Transverse colon (tissue), 4 donors: Measurements from ENCODE around the gene PCDHB3. TPM values are rescaled to one million over a fixed set of nuclear protein-coding genes. Genes with fewer than 3 reads are reported as not detected.
A peak's percentile ranks its signal among the peaks of the same experiment; 100 is the strongest.

ENCODE experiments used
- DNase-seq: peaks from one replicate; pipeline ENCODE4 v3.0.0-alpha.2; 2019
- H3K27ac ChIP-seq, 4 donors: fragments of 200-600 bp; sonication (generic); 2 replicates each; pipeline ENCODE4 v1.5.1; 2016 to 2018; ENCODE audit warnings: inconsistent platforms in 4 of 4
- H3K27me3 ChIP-seq: fragments of 200-600 bp; sonication (generic); 2 replicates; pipeline ENCODE4 v1.5.1; 2017; ENCODE audit warnings: inconsistent platforms
- H3K36me3 ChIP-seq, 4 donors: fragments of 200-600 bp; sonication (generic); 2 replicates each; pipeline ENCODE4 v1.5.1; 2017 to 2019; ENCODE audit warnings: inconsistent platforms in 4 of 4
- H3K4me1 ChIP-seq, 4 donors: fragments of 200-600 bp; sonication (generic); 2 replicates each; pipeline ENCODE4 v1.5.1; 2017 to 2020; ENCODE audit warnings: inconsistent platforms in 4 of 4
- H3K4me3 ChIP-seq, 4 donors: fragments of 200-600 bp; sonication (generic); 1 replicate in 1 of 4; 2 replicates in 3 of 4; pipeline versions ENCODE4 v1.5.1 to v1.6.1; 2017 to 2019; ENCODE audit warnings: inconsistent platforms in 4 of 4
- H3K9me3 ChIP-seq, 2 donors: fragments of 200-600 bp; sonication (generic); 2 replicates each; pipeline ENCODE4 v1.5.1; 2017 to 2019; ENCODE audit warnings: inconsistent platforms in 2 of 2
- CTCF ChIP-seq, 5 experiments: fragments of 200-600 bp in 3 of 5; fragments of 450-650 bp in 2 of 5; sonication (generic) in 3 of 5; IDR thresholded peaks; 1 replicate in 2 of 5; 2 replicates in 3 of 5; pipeline ENCODE4 v1.5.1; 2016 to 2017; ENCODE audit warnings: antibody characterized with exemption in 5 of 5, inconsistent platforms in 3 of 5, mild to moderate bottlenecking in 2 of 5, moderate library complexity in 1 of 5
- EP300 ChIP-seq: sonication (generic); formaldehyde crosslinking; IDR thresholded peaks from one replicate; pipeline ENCODE4 v1.6.1; 2017; ENCODE audit warnings: antibody characterized with exemption, low read depth
- POLR2A ChIP-seq: fragments of 450-650 bp; IDR thresholded peaks from one replicate; pipeline ENCODE4 v1.6.1; 2016; ENCODE audit warnings: antibody characterized with exemption, mild to moderate bottlenecking, moderate library complexity
- POLR2AphosphoS5 ChIP-seq, 3 donors: sonication (generic); formaldehyde crosslinking; IDR thresholded peaks; one replicate each; pipeline ENCODE4 v1.6.1; 2016; ENCODE audit warnings: antibody characterized with exemption in 3 of 3
- WGBS, 2 donors: methylation state at CpG; one replicate each; pipeline ENCODE4 v1.1.5; 2018; ENCODE audit warnings: low coverage in 1 of 2; 5-methylcytosine and 5-hydroxymethylcytosine counted together
- in situ Hi-C, 4 donors: fragments of 200-750 bp; cut with MboI; loops; one replicate each; pipeline versions ENCODE4 v1.15.0 to v1.15.1; 2017; ENCODE audit warnings: low sequenced_read_pairs in 3 of 4, low pct_ligation_motif_present in 1 of 4, low pct_unique_long_range_greater_than_20kb in 1 of 4
- intact Hi-C: fragments of 100-400 bp; cut with DNase I; formaldehyde crosslinking; loops from one replicate; pipeline ENCODE4 v1.15.1; 2023; ENCODE audit warnings: low total_unique reads
- total RNA-seq, 4 donors: library from RNA; depleted of rRNA; stranded (reverse); fragments of >200 nt; gene quantifications; one replicate each; pipeline ENCODE4 v1.1.0, GENCODE V29; 2016

The PCDHB3 gene
- total RNA-seq, result under 1 TPM in 3 of 4 donors, not detected in 1; 0.64 to 0.82 (median 0.80) TPM

GRCh38 chr5:141100243-141100805 is at the start of gene PCDHB3:
Gene PCDHB3 (plus strand): TSS chr5:141100473. CDS start chr5:141100650, 177 bp downstream.
- DNase-seq, result no peak
- 42 to 45% methylated on average over 16 to 19 of the region's 19 CpGs for WGBS, 2 donors
- in situ Hi-C loops (no loop called here), intact Hi-C loops (no loop called here)
- Histone ChIP-seq H3K36me3 (no peaks in the 10 kb centered on the region), H3K27me3 (peaks cover 14% of the 10 kb centered on the region), H3K4me1 (no peaks in the 10 kb centered on the region), H3K4me3 (peak within 1 kb of the TSS in 1 of 4 donors; percentile 22), H3K9me3 (peaks cover 10 to 29% of the 10 kb centered on the region in 2 donors), H3K27ac (no peak within 1 kb of the TSS)
- TF ChIP-seq CTCF (IDR thresholded peaks at IDR 0.05) (peak in 1 of 5 experiments; percentile 15), EP300 (no peak)

- in situ Hi-C loops, result no loop called here
- Histone ChIP-seq H3K9me3 (no peaks in the 10 kb centered on the region), H3K27ac (no peak within 1 kb of the TSS), H3K4me3 (peak within 1 kb of the TSS; percentile 5 to 47 (median 28)), H3K27me3 (peaks cover 12% of the 10 kb centered on the region), H3K4me1 (no peaks in the 10 kb centered on the region), H3K36me3 (no peaks in the 10 kb centered on the region)
- intact Hi-C loops, result no loop called here
- WGBS, 2 donors, result 24 to 48% methylated on average over 10 to 20 of the region's 20 CpGs
- TF ChIP-seq POLR2A (no peak), CTCF (IDR thresholded peaks at IDR 0.05) (no peak), EP300 (no peak), POLR2AphosphoS5 (IDR thresholded peaks at IDR 0.05) (no peak)
- DNase-seq, result no peak
These were observed 49.4 kb upstream of the PCDHB3 start, which contains the start of gene PCDHB1 for GRCh38 chr5:141050622-141051520. Gene PCDHB1 (plus strand): TSS chr5:141051374. CDS start chr5:141051471, 97 bp downstream.

GRCh38 chr5:141051521-141051866 is 48.8 kb upstream of the PCDHB3 start:
- 32 to 43% methylated on average over 11 to 17 of the region's 19 CpGs for WGBS, 2 donors
- intact Hi-C loops, result no loop called here
- H3K27ac ChIP-seq, result no peak overlapping the region
- in situ Hi-C loops, result no loop called here
- no peaks in the 10 kb centered on the region for H3K36me3 ChIP-seq
- H3K27me3 ChIP-seq, result peaks cover 12% of the 10 kb centered on the region
- TF ChIP-seq POLR2A (no peak), CTCF (IDR thresholded peaks at IDR 0.05) (no peak), POLR2AphosphoS5 (IDR thresholded peaks at IDR 0.05) (no peak), EP300 (no peak)
- peak overlapping the region; percentile 5 to 47 (median 28) for H3K4me3 ChIP-seq
- no peaks in the 10 kb centered on the region for H3K4me1 ChIP-seq
- no peaks in the 10 kb centered on the region for H3K9me3 ChIP-seq
- DNase-seq, result no peak

- Histone ChIP-seq H3K9me3 (peaks cover 7 to 11% of the 10 kb centered on the region in 2 donors), H3K4me3 (peak overlapping the region in 2 of 4 donors; percentile 1 to 7), H3K4me1 (no peaks in the 10 kb centered on the region), H3K27me3 (peaks cover 11% of the 10 kb centered on the region), H3K36me3 (no peaks in the 10 kb centered on the region), H3K27ac (no peak overlapping the region)
- DNase-seq, result no peak
- TF ChIP-seq POLR2A, result no peak
- WGBS, 2 donors, result 49 to 80% methylated on average over 11 to 17 of the region's 17 CpGs
- intact Hi-C loops (no loop called here), in situ Hi-C loops (loop anchor here in 1 of 4 donors (25.0 kb wide), 1 partner anchor 484 kb away; no protein-coding TSS in a partner anchor)
These were observed 22.4 kb upstream of the PCDHB3 start for GRCh38 chr5:141077826-141078225.
